HepG2 (cell line): ENCODE measurements around the gene TSPYL4. TPM values are rescaled to one million over a fixed set of nuclear protein-coding genes. Genes with fewer than 3 reads are reported as not detected.

Experiments used
- ARHGAP35 ChIP-seq: sonication (generic); formaldehyde crosslinking; IDR thresholded peaks from 2 replicates; pipeline ENCODE4 v1.9.0; 2022; ENCODE audit warnings: mild to moderate bottlenecking, inconsistent platforms, moderate library complexity, missing genetic modification reagents, borderline replicate concordance
- ARID2 ChIP-seq: sonication (generic); formaldehyde crosslinking; IDR thresholded peaks from 2 replicates; pipeline ENCODE4 v1.8.1; 2022; ENCODE audit warnings: mild to moderate bottlenecking, missing genetic modification reagents, borderline replicate concordance
- CAMTA2 ChIP-seq: sonication (generic); formaldehyde crosslinking; IDR thresholded peaks from 2 replicates; pipeline ENCODE4 v1.4.0; 2020; ENCODE audit warnings: mild to moderate bottlenecking, missing genetic modification reagents, borderline replicate concordance
- EEA1 ChIP-seq: sonication (generic); formaldehyde crosslinking; IDR thresholded peaks from 2 replicates; pipeline ENCODE4 v1.5.1; 2020; ENCODE audit warnings: mild to moderate bottlenecking, missing genetic modification reagents, borderline replicate concordance
- GABPB1 ChIP-seq: IDR thresholded peaks from 2 replicates; pipeline ENCODE4 v1.6.1; 2016; ENCODE audit warnings: mild to moderate bottlenecking, missing genetic modification reagents, moderate library complexity, missing compliant biosample characterization
- GLMP ChIP-seq: sonication (generic); formaldehyde crosslinking; IDR thresholded peaks from 2 replicates; pipeline ENCODE4 v1.9.0; 2021; ENCODE audit warnings: missing genetic modification reagents, mild to moderate bottlenecking, borderline replicate concordance
- HINFP ChIP-seq: sonication (generic); formaldehyde crosslinking; IDR thresholded peaks from 2 replicates; pipeline ENCODE4 v1.4.0; 2020; ENCODE audit warnings: low read depth, mild to moderate bottlenecking, missing genetic modification reagents
- HNF4A ChIP-seq: sonication (generic); formaldehyde crosslinking; IDR thresholded peaks from 2 replicates; pipeline ENCODE4 v1.4.0; 2020; ENCODE audit warnings: missing genetic modification reagents
- HOMEZ ChIP-seq: IDR thresholded peaks from 2 replicates; pipeline ENCODE4 v1.6.1; 2016; ENCODE audit warnings: low read depth
- MEF2D ChIP-seq: sonication (generic); formaldehyde crosslinking; IDR thresholded peaks from 2 replicates; pipeline ENCODE4 v1.5.1; 2020; ENCODE audit warnings: mild to moderate bottlenecking, missing genetic modification reagents
- RBAK ChIP-seq: sonication (generic); formaldehyde crosslinking; IDR thresholded peaks from 2 replicates; pipeline ENCODE4 v1.5.1; 2020; ENCODE audit warnings: mild to moderate bottlenecking, missing genetic modification reagents
- RCOR2 ChIP-seq: IDR thresholded peaks from 2 replicates; pipeline ENCODE4 v1.6.1; 2016; ENCODE audit warnings: missing biosample characterization, missing genetic modification reagents
- RFX1 ChIP-seq: fragments of 450-650 bp; IDR thresholded peaks from 2 replicates; pipeline ENCODE4 v1.6.1; 2017
- STAT5B ChIP-seq: sonication (generic); formaldehyde crosslinking; IDR thresholded peaks from 2 replicates; pipeline ENCODE4 v1.4.0; 2020; ENCODE audit warnings: missing genetic modification reagents
- ZBTB21 ChIP-seq: sonication (generic); formaldehyde crosslinking; IDR thresholded peaks from 2 replicates; pipeline ENCODE4 v1.4.0; 2020; ENCODE audit warnings: missing genetic modification reagents
- ZBTB4 ChIP-seq: sonication (generic); formaldehyde crosslinking; IDR thresholded peaks from 2 replicates; pipeline ENCODE4 v1.4.0; 2020; ENCODE audit warnings: missing genetic modification reagents, mild to moderate bottlenecking, borderline replicate concordance
- ZFP90 ChIP-seq: sonication (generic); formaldehyde crosslinking; IDR thresholded peaks from 2 replicates; pipeline ENCODE4 v1.8.0; 2022; ENCODE audit warnings: missing genetic modification reagents, mild to moderate bottlenecking, inconsistent platforms, borderline replicate concordance
- ZNF496 ChIP-seq: sonication (generic); formaldehyde crosslinking; IDR thresholded peaks from 2 replicates; pipeline ENCODE4 v1.8.1; 2023; ENCODE audit warnings: mild to moderate bottlenecking, moderate library complexity, missing genetic modification reagents; ENCODE audit not compliant: insufficient replicate concordance
- ZNF562 ChIP-seq: sonication (generic); formaldehyde crosslinking; IDR thresholded peaks from 2 replicates; pipeline ENCODE4 v1.8.0; 2022; ENCODE audit warnings: missing genetic modification reagents, borderline replicate concordance
- ZNF616 ChIP-seq: sonication (generic); formaldehyde crosslinking; IDR thresholded peaks from 2 replicates; pipeline ENCODE4 v1.5.0; 2020; ENCODE audit warnings: low read depth, mild to moderate bottlenecking, missing genetic modification reagents
- ZNF709 ChIP-seq: sonication (generic); formaldehyde crosslinking; IDR thresholded peaks from 2 replicates; pipeline ENCODE4 v1.5.0; 2020; ENCODE audit warnings: mild to moderate bottlenecking, missing genetic modification reagents
- ZSCAN9 ChIP-seq: IDR thresholded peaks from 2 replicates; pipeline ENCODE4 v1.6.1; 2016; ENCODE audit warnings: borderline replicate concordance
- polyA plus RNA-seq, 8 experiments: library from polyadenylated mRNA; depleted of rRNA in 3 of 8; stranded (reverse) in 7 of 8; unstranded in 1 of 8; fragments of >200 nt; fragmentation: Illumina TruSeq in 4 of 8; extraction: Trizol in 4 of 8; gene quantifications; 2 replicates each; pipeline versions ENCODE4 v1.2.1 to v1.2.3, GENCODE V29; 2011 to 2016; ENCODE audit warnings: low read depth in 4 of 8, missing spikeins in 1 of 8, mixed read lengths in 1 of 8; ENCODE audit not compliant: insufficient read depth in 1 of 8
- total RNA-seq, 5 experiments: library from RNA; depleted of rRNA; stranded (reverse); fragments of >200 nt; fragmentation: Illumina TruSeq; extraction: Trizol; gene quantifications; 2 replicates each; pipeline ENCODE4 v1.2.3, GENCODE V29; 2016; ENCODE audit warnings: low read depth in 1 of 5

The TSPYL4 gene
- total and polyA plus RNA-seq, 2 of the 13 experiments (the other 11 are each of a cell fraction or from before 2014, with no cell fraction given) = 18.0 to 19.7 TPM

- TF ChIP-seq CAMTA2 = no peak
- TF ChIP-seq ZNF616 (CRISPR knock-in tag) = no peak
- peak; percentile 84 for TF ChIP-seq ARHGAP35 (CRISPR knock-in tag)
- no peak for TF ChIP-seq ZNF562 (CRISPR knock-in tag)
- TF ChIP-seq ZFP90 = peak; percentile 57; the same call in 1 of the 2 replicates
- TF ChIP-seq RCOR2 (CRISPR knock-in tag) = peak; percentile 35; the same call in 1 of the 2 replicates
- TF ChIP-seq HINFP (CRISPR knock-in tag) = peak; percentile 52; the same call in 1 of the 2 replicates
- TF ChIP-seq EEA1 (CRISPR knock-in tag) = peak; percentile 81; the same call in 1 of the 2 replicates
- peak; percentile 98 for TF ChIP-seq ARID2 (CRISPR knock-in tag)
- TF ChIP-seq GLMP (CRISPR knock-in tag) = no peak
- 0 out of 2 replicates have a peak, but pooled peaks have one; percentile 50 for TF ChIP-seq ZBTB4 (CRISPR knock-in tag)
- 0 out of 2 replicates have a peak, but pooled peaks have one; percentile 20 for TF ChIP-seq HNF4A (CRISPR knock-in tag)
- TF ChIP-seq STAT5B (CRISPR knock-in tag) = no peak
- TF ChIP-seq MEF2D (CRISPR knock-in tag) = peak; percentile 83; the same call in 1 of the 2 replicates
- TF ChIP-seq HOMEZ (CRISPR knock-in tag) = peak; percentile 86
- peak; percentile 83; the same call in 1 of the 2 replicates for TF ChIP-seq ZNF709 (CRISPR knock-in tag)
- TF ChIP-seq RBAK (CRISPR knock-in tag) = 0 out of 2 replicates have a peak, but pooled peaks have one; percentile 30
- no peak for TF ChIP-seq ZNF496 (CRISPR knock-in tag)
- TF ChIP-seq RFX1 = peak; percentile 94
- TF ChIP-seq ZBTB21 (CRISPR knock-in tag) = peak; percentile 65; the same call in 1 of the 2 replicates
- TF ChIP-seq ZSCAN9 (CRISPR knock-in tag) = 0 out of 2 replicates have a peak, but pooled peaks have one; percentile 5
- TF ChIP-seq GABPB1 = peak; percentile 90
These were observed at the start of gene TSPYL4 (continued) for GRCh38 chr6:116253505-116254296.
